IPS-NIHi7 (cell line): Measurements from ENCODE around the gene PLA2G4A.

Source experiments
- DNase-seq: peaks from one replicate; pipeline ENCODE4 v3.0.0; 2012; ENCODE audit warnings: mixed read lengths; ENCODE audit errors: extremely low spot score

The PLA2G4A gene

GRCh38 chr1:186873687-186874086, 44.9 kb downstream of the PLA2G4A start:
- no peak for DNase-seq

GRCh38 chr1:186875896-186876835, 47.4 kb downstream of the PLA2G4A start:
- no peak for DNase-seq

GRCh38 chr1:186878356-186878755, 49.6 kb downstream of the PLA2G4A start:
- no peak for DNase-seq

- no peak for DNase-seq
These were observed 52.2 kb downstream of the PLA2G4A start for GRCh38 chr1:186880982-186881381.

- no peak for DNase-seq
These were observed 53.8 kb downstream of the PLA2G4A start for GRCh38 chr1:186882372-186883134.

GRCh38 chr1:186884251-186884650, 55.5 kb downstream of the PLA2G4A start:
- DNase-seq: no peak

- DNase-seq: no peak
These were observed 58.5 kb downstream of the PLA2G4A start for GRCh38 chr1:186887203-186887602.

GRCh38 chr1:186888367-186888766, 59.6 kb downstream of the PLA2G4A start:
- DNase-seq: no peak

GRCh38 chr1:186892936-186893335, 64.2 kb downstream of the PLA2G4A start:
- no peak for DNase-seq

GRCh38 chr1:186894415-186894814, 65.7 kb downstream of the PLA2G4A start:
- DNase-seq: no peak

- no peak for DNase-seq
These were observed 67.5 kb downstream of the PLA2G4A start for GRCh38 chr1:186896211-186896610.

- DNase-seq: no peak
These were observed 68.3 kb downstream of the PLA2G4A start for GRCh38 chr1:186897008-186897407.

GRCh38 chr1:186899577-186899976, 70.8 kb downstream of the PLA2G4A start:
- no peak for DNase-seq

- DNase-seq: no peak
These were observed 71.2 kb downstream of the PLA2G4A start for GRCh38 chr1:186899977-186900376.

- no peak for DNase-seq
These were observed 71.9 kb downstream of the PLA2G4A start for GRCh38 chr1:186900539-186901237.

GRCh38 chr1:186901631-186902030, 72.9 kb downstream of the PLA2G4A start:
- DNase-seq: no peak

GRCh38 chr1:186903374-186904136, 74.8 kb downstream of the PLA2G4A start:
- no peak for DNase-seq

- no peak for DNase-seq
These were observed 75.6 kb downstream of the PLA2G4A start for GRCh38 chr1:186904361-186904760.

GRCh38 chr1:186905561-186905960, 76.8 kb downstream of the PLA2G4A start:
- no peak for DNase-seq

- DNase-seq: no peak
These were observed 86.8 kb downstream of the PLA2G4A start for GRCh38 chr1:186915555-186915954.

- DNase-seq: peak; percentile 18
These were observed 88.5 kb downstream of the PLA2G4A start for GRCh38 chr1:186917106-186917786.
